ENCODE measurements around the gene UGT1A8. TPM values are rescaled to one million over a fixed set of nuclear protein-coding genes. Genes with fewer than 3 reads are reported as not detected.
"Not testable (repeated sequence)": the region's sequence is repeated elsewhere in the genome, so short reads cannot be mapped to it uniquely, and the experiment has no call there.

The UGT1A8 gene
- total and polyA plus RNA-seq, 9 donors = not detected

DNA sequence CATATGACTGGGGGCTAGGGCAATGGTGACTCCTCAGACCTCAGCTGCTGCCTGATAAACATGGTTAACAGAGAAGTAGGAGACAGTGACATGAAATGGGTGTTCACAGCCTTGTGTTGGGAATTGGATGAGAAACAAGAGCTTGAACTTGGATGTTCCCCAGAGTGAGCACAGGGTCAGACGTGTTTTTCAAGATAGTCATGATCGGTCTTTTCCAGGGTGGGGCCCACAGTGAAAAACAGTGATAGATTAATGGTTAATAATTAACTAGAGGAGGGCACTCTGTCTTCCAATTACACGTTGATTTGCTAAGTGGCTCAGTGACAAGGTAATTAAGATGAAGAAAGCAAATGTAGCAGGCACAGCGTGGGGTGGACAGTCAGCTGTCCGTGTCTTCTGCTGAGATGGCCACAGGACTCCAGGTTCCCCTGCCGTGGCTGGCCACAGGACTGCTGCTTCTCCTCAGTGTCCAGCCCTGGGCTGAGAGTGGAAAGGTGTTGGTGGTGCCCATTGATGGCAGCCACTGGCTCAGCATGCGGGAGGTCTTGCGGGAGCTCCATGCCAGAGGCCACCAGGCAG lies 111.4 kb downstream of the UGT1A8 start, which contains the start of gene UGT1A3:
UGT1A3 (plus strand) TSS at position 320 of the 579 bp plus-strand sequence; CDS start at position 405, 85 bp downstream.
- intact Hi-C loops (cut with DNase I) = no loop called here
- 80 to 87% (median 80%) methylated on average over 8 of the region's 8 CpGs for WGBS, 3 donors
- DNase-seq = no peak
- Histone ChIP-seq H3K27me3 (no peaks in the 10 kb centered on the region), H3K4me3 (no peak within 1 kb of the TSS), H3K36me3 (no peaks in the 10 kb centered on the region), H3K9me3 (no peaks in the 10 kb centered on the region), H3K27ac (no peak within 1 kb of the TSS), H3K4me1 (ENCODE audit: insufficient read depth) (no peaks in the 10 kb centered on the region)
- TF ChIP-seq EP300 (IDR thresholded peaks at IDR 0.05) (no peak), CTCF (IDR thresholded peaks at IDR 0.05) (no peak), POLR2A (IDR thresholded peaks at IDR 0.05) (no peak)

GRCh38 chr2:233736868-233737653 lies 119.6 kb downstream of the UGT1A8 start:
- H3K27ac ChIP-seq; H3K4me1 ChIP-seq (ENCODE audit: insufficient read depth); intact Hi-C loops (cut with DNase I); DNase-seq; H3K4me3 ChIP-seq; H3K36me3 ChIP-seq; H3K9me3 ChIP-seq; H3K27me3 ChIP-seq: not testable (repeated sequence)
- 77 to 88% (median 79%) methylated on average over 14 of the region's 14 CpGs for WGBS, 3 donors

GRCh38 chr2:233740870-233741269 lies 123.4 kb downstream of the UGT1A8 start:
- WGBS, 3 donors = 48 to 77% (median 65%) methylated on average over 2 of the region's 2 CpGs
- no peak for TF ChIP-seq POLR2A (IDR thresholded peaks at IDR 0.05)
- TF ChIP-seq EP300 (IDR thresholded peaks at IDR 0.05) = no peak
- TF ChIP-seq CTCF (IDR thresholded peaks at IDR 0.05) = no peak
- Histone ChIP-seq H3K27me3 (no peaks in the 10 kb centered on the region), H3K36me3 (no peaks in the 10 kb centered on the region), H3K4me1 (ENCODE audit: insufficient read depth) (no peaks in the 10 kb centered on the region), H3K4me3 (no peak overlapping the region), H3K27ac (no peak overlapping the region), H3K9me3 (no peaks in the 10 kb centered on the region)
- intact Hi-C loops (cut with DNase I) = no loop called here
- DNase-seq = no peak

- H3K4me1 ChIP-seq (ENCODE audit: insufficient read depth) = no peaks in the 10 kb centered on the region
- no peak for DNase-seq
- no peak overlapping the region for H3K27ac ChIP-seq
- H3K27me3 ChIP-seq = no peaks in the 10 kb centered on the region
- no peak overlapping the region for H3K4me3 ChIP-seq
- intact Hi-C loops (cut with DNase I) = no loop called here
- WGBS, 3 donors = 90 to 94% (median 91%) methylated on average over 46 of the region's 46 CpGs
- no peaks in the 10 kb centered on the region for H3K9me3 ChIP-seq
- no peaks in the 10 kb centered on the region for H3K36me3 ChIP-seq
- TF ChIP-seq POLR2A (IDR thresholded peaks at IDR 0.05) (no peak), CTCF (IDR thresholded peaks at IDR 0.05) (no peak), EP300 (IDR thresholded peaks at IDR 0.05) (no peak)
Measured at GRCh38 chr2:233743464-233744259, 126.2 kb downstream of the UGT1A8 start.

All from ovary (tissue), 9 donors.